HepG2 (cell line): Measurements from ENCODE around the gene HBQ1. TPM values are rescaled to one million over a fixed set of nuclear protein-coding genes. Genes with fewer than 3 reads are reported as not detected.

Experiments
- BCL3 ChIP-seq: sonication (generic); formaldehyde crosslinking; IDR thresholded peaks from 2 replicates; pipeline ENCODE4 v1.5.1; 2020; ENCODE audit warnings: mild to moderate bottlenecking, missing genetic modification reagents, moderate library complexity
- FOSL2 ChIP-seq: sonication (generic); formaldehyde crosslinking; IDR thresholded peaks from 2 replicates; pipeline ENCODE4 v1.4.0; 2020; ENCODE audit warnings: missing genetic modification reagents
- GPN1 ChIP-seq: sonication (generic); formaldehyde crosslinking; IDR thresholded peaks from 2 replicates; pipeline ENCODE4 v1.5.1; 2020; ENCODE audit warnings: missing genetic modification reagents, borderline replicate concordance
- HIVEP1 ChIP-seq: sonication (generic); formaldehyde crosslinking; IDR thresholded peaks from 2 replicates; pipeline ENCODE4 v1.4.0; 2020; ENCODE audit warnings: mild to moderate bottlenecking, missing genetic modification reagents
- HMGXB3 ChIP-seq: sonication (generic); formaldehyde crosslinking; IDR thresholded peaks from 2 replicates; pipeline ENCODE4 v1.4.0; 2020; ENCODE audit warnings: missing genetic modification reagents, borderline replicate concordance
- JUND ChIP-seq: sonication (generic); formaldehyde crosslinking; IDR thresholded peaks from 2 replicates; pipeline ENCODE4 v1.8.0; 2022; ENCODE audit warnings: mild to moderate bottlenecking, missing genetic modification reagents
- MXI1 ChIP-seq: IDR thresholded peaks from 3 replicates; pipeline ENCODE4 v1.6.1; 2012; ENCODE audit warnings: low read depth, low read length, inconsistent platforms, borderline replicate concordance
- SOX6 ChIP-seq, 2 experiments: fragments of 450-650 bp in 1 of 2; sonication (generic) in 1 of 2; formaldehyde crosslinking in 1 of 2; IDR thresholded peaks; 2 replicates each; pipeline versions ENCODE4 v1.4.0 to v1.6.1; 2017 to 2020; ENCODE audit warnings: antibody characterized with exemption in 1 of 2, mild to moderate bottlenecking in 1 of 2, missing genetic modification reagents in 1 of 2
- TCF7 ChIP-seq: sonication (generic); IDR thresholded peaks from 2 replicates; pipeline ENCODE4 v1.6.1; 2016; ENCODE audit warnings: antibody characterized with exemption, low read depth
- ZBTB20 ChIP-seq: sonication (generic); formaldehyde crosslinking; IDR thresholded peaks from 2 replicates; pipeline ENCODE4 v1.8.1; 2023; ENCODE audit warnings: missing genetic modification reagents, low read depth, mild to moderate bottlenecking, borderline replicate concordance
- ZNF510 ChIP-seq: sonication (generic); formaldehyde crosslinking; IDR thresholded peaks from 2 replicates; pipeline ENCODE4 v1.4.0; 2020; ENCODE audit warnings: low read depth, mild to moderate bottlenecking, missing genetic modification reagents
- ZSCAN25 ChIP-seq: sonication (generic); formaldehyde crosslinking; IDR thresholded peaks from 2 replicates; pipeline ENCODE4 v1.8.0; 2022; ENCODE audit warnings: mild to moderate bottlenecking, missing genetic modification reagents
- polyA plus RNA-seq, 8 experiments: library from polyadenylated mRNA; depleted of rRNA in 3 of 8; stranded (reverse) in 7 of 8; unstranded in 1 of 8; fragments of >200 nt; fragmentation: Illumina TruSeq in 4 of 8; extraction: Trizol in 4 of 8; gene quantifications; 2 replicates each; pipeline versions ENCODE4 v1.2.1 to v1.2.3, GENCODE V29; 2011 to 2016; ENCODE audit warnings: low read depth in 4 of 8, missing spikeins in 1 of 8, mixed read lengths in 1 of 8; ENCODE audit not compliant: insufficient read depth in 1 of 8
- total RNA-seq, 5 experiments: library from RNA; depleted of rRNA; stranded (reverse); fragments of >200 nt; fragmentation: Illumina TruSeq; extraction: Trizol; gene quantifications; 2 replicates each; pipeline ENCODE4 v1.2.3, GENCODE V29; 2016; ENCODE audit warnings: low read depth in 1 of 5
- TF ChIP-seq, protein P1 (sequence below): sonication (generic); IDR thresholded peaks from 2 replicates; pipeline ENCODE4 v1.6.1; 2016; ENCODE audit warnings: low read depth, borderline replicate concordance
- TF ChIP-seq, protein P2 (sequence below): sonication (generic); formaldehyde crosslinking; IDR thresholded peaks from 2 replicates; pipeline ENCODE4 v1.4.0; 2020; ENCODE audit warnings: missing genetic modification reagents, borderline replicate concordance
- TF ChIP-seq, protein P3 (sequence below): sonication (generic); formaldehyde crosslinking; IDR thresholded peaks from 2 replicates; pipeline ENCODE4 v1.9.0; 2022; ENCODE audit warnings: missing genetic modification reagents, mild to moderate bottlenecking, borderline replicate concordance

HBQ1 gene
- total and polyA plus RNA-seq, 2 of the 13 experiments (the other 11 are each of a cell fraction or from before 2014, with no cell fraction given): 4.9 to 7.4 TPM

DNA sequence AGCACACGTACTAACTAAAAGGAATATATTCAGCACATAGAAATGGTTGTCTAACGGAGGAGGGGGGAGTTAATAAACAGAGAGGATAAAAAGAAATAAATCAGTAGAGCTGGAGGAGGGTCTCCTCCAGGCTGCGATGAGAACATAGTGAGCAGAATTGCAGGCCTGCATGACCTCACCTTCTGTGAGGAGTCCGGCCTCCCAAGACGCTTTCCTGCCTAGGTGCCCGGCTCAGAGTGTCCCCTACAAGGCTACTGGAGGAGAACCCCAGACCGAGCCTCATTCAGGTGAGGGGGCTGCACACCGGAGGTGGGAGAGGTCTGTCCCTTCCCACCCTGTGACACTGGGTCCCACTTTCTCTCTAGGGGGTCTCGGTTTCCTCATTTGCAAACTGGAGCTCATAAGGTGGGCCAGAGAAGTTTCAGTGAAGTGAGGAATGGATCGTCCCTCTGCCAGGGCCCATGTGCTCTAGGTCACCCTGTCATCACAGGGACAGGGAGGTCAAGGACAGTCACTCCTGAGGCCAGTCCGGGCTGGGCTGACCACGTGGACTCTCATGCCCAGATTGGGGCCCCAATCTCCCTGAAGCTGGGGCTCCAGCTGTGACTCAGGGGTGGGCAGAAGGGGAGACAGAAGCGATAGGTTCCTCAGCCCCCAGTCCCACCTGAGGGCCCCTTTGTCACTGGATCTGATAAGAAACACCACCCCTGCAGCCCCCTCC, 17.8 kb upstream of the HBQ1 start (continued):
- TF ChIP-seq BCL3 (CRISPR knock-in tag) (no peak), FOSL2 (CRISPR knock-in tag) (peak; percentile 45), TCF7 (no peak), ZNF510 (CRISPR knock-in tag) (no peak), ZSCAN25 (CRISPR knock-in tag) (peak; percentile 82; the same call in 1 of the 2 replicates), HMGXB3 (no peak), ZBTB20 (CRISPR knock-in tag) (no peak), MXI1 (peak; percentile 82; the same call in 1 of the 3 replicates), GPN1 (no peak), HIVEP1 (0 out of 2 replicates have a peak, but pooled peaks have one; percentile 28), SOX6 (IDR thresholded peaks at IDR 0.05) (no peak), SOX6 (CRISPR knock-in tag; IDR thresholded peaks at IDR 0.05) (peak; percentile 38; the same call in 1 of the 2 replicates), JUND (CRISPR knock-in tag) (0 out of 2 replicates have a peak, but pooled peaks have one; percentile 31)
- TF ChIP-seq, protein P1, sequence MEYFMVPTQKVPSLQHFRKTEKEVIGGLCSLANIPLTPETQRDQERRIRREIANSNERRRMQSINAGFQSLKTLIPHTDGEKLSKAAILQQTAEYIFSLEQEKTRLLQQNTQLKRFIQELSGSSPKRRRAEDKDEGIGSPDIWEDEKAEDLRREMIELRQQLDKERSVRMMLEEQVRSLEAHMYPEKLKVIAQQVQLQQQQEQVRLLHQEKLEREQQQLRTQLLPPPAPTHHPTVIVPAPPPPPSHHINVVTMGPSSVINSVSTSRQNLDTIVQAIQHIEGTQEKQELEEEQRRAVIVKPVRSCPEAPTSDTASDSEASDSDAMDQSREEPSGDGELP: peak; percentile 46; the same call in 1 of the 2 replicates
- TF ChIP-seq, protein P2, sequence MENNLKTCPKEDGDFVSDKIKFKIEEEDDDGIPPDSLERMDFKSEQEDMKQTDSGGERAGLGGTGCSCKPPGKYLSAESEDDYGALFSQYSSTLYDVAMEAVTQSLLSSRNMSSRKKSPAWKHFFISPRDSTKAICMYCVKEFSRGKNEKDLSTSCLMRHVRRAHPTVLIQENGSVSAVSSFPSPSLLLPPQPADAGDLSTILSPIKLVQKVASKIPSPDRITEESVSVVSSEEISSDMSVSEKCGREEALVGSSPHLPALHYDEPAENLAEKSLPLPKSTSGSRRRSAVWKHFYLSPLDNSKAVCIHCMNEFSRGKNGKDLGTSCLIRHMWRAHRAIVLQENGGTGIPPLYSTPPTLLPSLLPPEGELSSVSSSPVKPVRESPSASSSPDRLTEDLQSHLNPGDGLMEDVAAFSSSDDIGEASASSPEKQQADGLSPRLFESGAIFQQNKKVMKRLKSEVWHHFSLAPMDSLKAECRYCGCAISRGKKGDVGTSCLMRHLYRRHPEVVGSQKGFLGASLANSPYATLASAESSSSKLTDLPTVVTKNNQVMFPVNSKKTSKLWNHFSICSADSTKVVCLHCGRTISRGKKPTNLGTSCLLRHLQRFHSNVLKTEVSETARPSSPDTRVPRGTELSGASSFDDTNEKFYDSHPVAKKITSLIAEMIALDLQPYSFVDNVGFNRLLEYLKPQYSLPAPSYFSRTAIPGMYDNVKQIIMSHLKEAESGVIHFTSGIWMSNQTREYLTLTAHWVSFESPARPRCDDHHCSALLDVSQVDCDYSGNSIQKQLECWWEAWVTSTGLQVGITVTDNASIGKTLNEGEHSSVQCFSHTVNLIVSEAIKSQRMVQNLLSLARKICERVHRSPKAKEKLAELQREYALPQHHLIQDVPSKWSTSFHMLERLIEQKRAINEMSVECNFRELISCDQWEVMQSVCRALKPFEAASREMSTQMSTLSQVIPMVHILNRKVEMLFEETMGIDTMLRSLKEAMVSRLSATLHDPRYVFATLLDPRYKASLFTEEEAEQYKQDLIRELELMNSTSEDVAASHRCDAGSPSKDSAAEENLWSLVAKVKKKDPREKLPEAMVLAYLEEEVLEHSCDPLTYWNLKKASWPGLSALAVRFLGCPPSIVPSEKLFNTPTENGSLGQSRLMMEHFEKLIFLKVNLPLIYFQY: 0 out of 2 replicates have a peak, but pooled peaks have one; percentile 23
- TF ChIP-seq, protein P3, sequence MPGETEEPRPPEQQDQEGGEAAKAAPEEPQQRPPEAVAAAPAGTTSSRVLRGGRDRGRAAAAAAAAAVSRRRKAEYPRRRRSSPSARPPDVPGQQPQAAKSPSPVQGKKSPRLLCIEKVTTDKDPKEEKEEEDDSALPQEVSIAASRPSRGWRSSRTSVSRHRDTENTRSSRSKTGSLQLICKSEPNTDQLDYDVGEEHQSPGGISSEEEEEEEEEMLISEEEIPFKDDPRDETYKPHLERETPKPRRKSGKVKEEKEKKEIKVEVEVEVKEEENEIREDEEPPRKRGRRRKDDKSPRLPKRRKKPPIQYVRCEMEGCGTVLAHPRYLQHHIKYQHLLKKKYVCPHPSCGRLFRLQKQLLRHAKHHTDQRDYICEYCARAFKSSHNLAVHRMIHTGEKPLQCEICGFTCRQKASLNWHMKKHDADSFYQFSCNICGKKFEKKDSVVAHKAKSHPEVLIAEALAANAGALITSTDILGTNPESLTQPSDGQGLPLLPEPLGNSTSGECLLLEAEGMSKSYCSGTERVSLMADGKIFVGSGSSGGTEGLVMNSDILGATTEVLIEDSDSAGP: 0 out of 2 replicates have a peak, but pooled peaks have one; percentile 25
